Muscle layer of duodenum (tissue), 2 donors: Measurements from ENCODE around the gene TBCD.
A peak's percentile ranks its signal among the peaks of the same experiment; 100 is the strongest.

Source experiments
- H3K27ac ChIP-seq: one replicate; pipeline ENCODE4 v1.7.0; 2013; ENCODE audit warnings: mild to moderate bottlenecking, low read length
- H3K27me3 ChIP-seq: one replicate; pipeline ENCODE4 v1.7.0; 2013; ENCODE audit warnings: low read depth, mild to moderate bottlenecking, control low read depth, low read length
- H3K36me3 ChIP-seq, 2 donors: one replicate each; pipeline ENCODE4 v1.7.0; 2013; ENCODE audit warnings: low read length in 2 of 2, control low read depth in 1 of 2, mild to moderate bottlenecking in 1 of 2; ENCODE audit not compliant: insufficient read depth in 2 of 2, control insufficient read depth in 1 of 2
- H3K4me1 ChIP-seq, 2 donors: one replicate each; pipeline ENCODE4 v1.7.0; 2013; ENCODE audit warnings: low read length in 2 of 2, mild to moderate bottlenecking in 2 of 2, control low read depth in 1 of 2, moderate library complexity in 1 of 2; ENCODE audit not compliant: insufficient read depth in 2 of 2, control insufficient read depth in 1 of 2
- H3K4me3 ChIP-seq, 2 donors: one replicate each; pipeline ENCODE4 v1.7.0; 2013; ENCODE audit warnings: low read length in 2 of 2, low read depth in 1 of 2, mild to moderate bottlenecking in 1 of 2
- H3K9me3 ChIP-seq, 2 donors: one replicate each; pipeline ENCODE4 v1.7.0; 2013; ENCODE audit warnings: low read length in 2 of 2, control low read depth in 1 of 2, mild to moderate bottlenecking in 1 of 2; ENCODE audit not compliant: control insufficient read depth in 1 of 2
- donor health status: healthy.

Gene TBCD

GRCh38 chr17:82839617-82840292 is 87.9 kb downstream of the TBCD start, which contains the start of gene ZNF750:
Gene ZNF750 (minus strand): TSS chr17:82840022. CDS start chr17:82832454, 7,568 bp downstream.
- H3K4me3 ChIP-seq, result no peak within 1 kb of the TSS

GRCh38 chr17:82840431-82840831 is 88.6 kb downstream of the TBCD start:
- Histone ChIP-seq H3K27ac (no peak overlapping the region), H3K4me1 (no peaks in the 10 kb centered on the region), H3K4me3 (no peak overlapping the region)

More at GRCh38 chr17:82839617-82840292, 87.9 kb downstream of the TBCD start, which contains the start of gene ZNF750:
- Histone ChIP-seq H3K36me3 (no peaks in the 10 kb centered on the region), H3K27ac (no peak within 1 kb of the TSS), H3K4me1 (no peaks in the 10 kb centered on the region), H3K9me3 (no peaks in the 10 kb centered on the region), H3K27me3 (no peaks in the 10 kb centered on the region)

GRCh38 chr17:82841921-82842596 is 90.2 kb downstream of the TBCD start:
- Histone ChIP-seq H3K27me3 (no peaks in the 10 kb centered on the region), H3K4me3 (no peak overlapping the region), H3K27ac (no peak overlapping the region), H3K36me3 (peaks cover 0 to 8% of the 10 kb centered on the region in 2 donors), H3K4me1 (no peaks in the 10 kb centered on the region), H3K9me3 (no peaks in the 10 kb centered on the region)

More at GRCh38 chr17:82840431-82840831, 88.6 kb downstream of the TBCD start:
- Histone ChIP-seq H3K27me3 (no peaks in the 10 kb centered on the region), H3K9me3 (no peaks in the 10 kb centered on the region), H3K36me3 (no peaks in the 10 kb centered on the region)

- Histone ChIP-seq H3K9me3 (no peaks in the 10 kb centered on the region), H3K36me3 (peaks cover 0 to 8% of the 10 kb centered on the region in 2 donors), H3K4me1 (no peaks in the 10 kb centered on the region), H3K4me3 (no peak overlapping the region), H3K27ac (no peak overlapping the region), H3K27me3 (no peaks in the 10 kb centered on the region)
Observed at GRCh38 chr17:82843904-82844680, 92.2 kb downstream of the TBCD start.

GRCh38 chr17:82844796-82845162 is 92.9 kb downstream of the TBCD start:
- no peak overlapping the region for H3K27ac ChIP-seq
- no peaks in the 10 kb centered on the region for H3K4me1 ChIP-seq
- H3K4me3 ChIP-seq, result no peak overlapping the region
- no peaks in the 10 kb centered on the region for H3K9me3 ChIP-seq
- no peaks in the 10 kb centered on the region for H3K27me3 ChIP-seq
- H3K36me3 ChIP-seq, result peaks cover 0 to 8% of the 10 kb centered on the region in 2 donors

- Histone ChIP-seq H3K4me3 (peak overlapping the region; percentile 16 to 38), H3K27me3 (no peaks in the 10 kb centered on the region), H3K4me1 (no peaks in the 10 kb centered on the region), H3K27ac (peak overlapping the region; percentile 45), H3K36me3 (peaks cover 0 to 8% of the 10 kb centered on the region in 2 donors), H3K9me3 (no peaks in the 10 kb centered on the region)
Observed at GRCh38 chr17:82845163-82845807, 93.4 kb downstream of the TBCD start.

GRCh38 chr17:82846061-82846691 is 94.3 kb downstream of the TBCD start:
- no peaks in the 10 kb centered on the region for H3K4me1 ChIP-seq
- no peaks in the 10 kb centered on the region for H3K27me3 ChIP-seq
- no peak overlapping the region for H3K27ac ChIP-seq
- H3K4me3 ChIP-seq, result peak overlapping the region; percentile 16 to 38
- no peaks in the 10 kb centered on the region for H3K9me3 ChIP-seq
- peaks cover 0 to 8% of the 10 kb centered on the region in 2 donors for H3K36me3 ChIP-seq

GRCh38 chr17:82848022-82848592 is 96.2 kb downstream of the TBCD start:
- no peak overlapping the region for H3K27ac ChIP-seq
- no peaks in the 10 kb centered on the region for H3K4me1 ChIP-seq
- no peaks in the 10 kb centered on the region for H3K9me3 ChIP-seq
- peaks cover 0 to 8% of the 10 kb centered on the region in 2 donors for H3K36me3 ChIP-seq
- no peaks in the 10 kb centered on the region for H3K27me3 ChIP-seq
- H3K4me3 ChIP-seq, result peak overlapping the region in 1 of 2 donors; percentile 37

GRCh38 chr17:82849076-82849945 is 97.4 kb downstream of the TBCD start:
- H3K27ac ChIP-seq, result no peak overlapping the region
- peaks cover 0 to 8% of the 10 kb centered on the region in 2 donors for H3K36me3 ChIP-seq
- H3K9me3 ChIP-seq, result no peaks in the 10 kb centered on the region
- H3K27me3 ChIP-seq, result no peaks in the 10 kb centered on the region
- no peak overlapping the region for H3K4me3 ChIP-seq
- H3K4me1 ChIP-seq, result no peaks in the 10 kb centered on the region

GRCh38 chr17:82851381-82851780 is 99.5 kb downstream of the TBCD start:
- H3K4me1 ChIP-seq, result no peaks in the 10 kb centered on the region
- peaks cover 0 to 1% of the 10 kb centered on the region in 2 donors for H3K36me3 ChIP-seq
- no peak overlapping the region for H3K27ac ChIP-seq
- no peaks in the 10 kb centered on the region for H3K9me3 ChIP-seq
- no peak overlapping the region for H3K4me3 ChIP-seq
- H3K27me3 ChIP-seq, result no peaks in the 10 kb centered on the region
